H1 (cell line): ENCODE measurements around the gene SLC9A2.
A peak's percentile ranks its signal among the peaks of the same experiment; 100 is the strongest.

Experiments
- CHD2 ChIP-seq: IDR thresholded peaks from 2 replicates; pipeline ENCODE4 v1.6.1; 2012; ENCODE audit warnings: low read length, improper control_type of control experiment
- CTCF ChIP-seq, 3 experiments: IDR thresholded peaks; 1 replicate in 2 of 3; 2 replicates in 1 of 3; pipeline versions ENCODE4 v1.5.1 to v1.6.1; 2011; ENCODE audit warnings: low read length in 3 of 3, mild to moderate bottlenecking in 3 of 3, inconsistent platforms in 2 of 3, low read depth in 1 of 3, moderate library complexity in 1 of 3; ENCODE audit not compliant: insufficient read depth in 1 of 3; ENCODE audit errors: control extremely low read depth in 1 of 3
- MAX ChIP-seq: IDR thresholded peaks from 2 replicates; pipeline ENCODE4 v1.6.1; 2012; ENCODE audit warnings: inconsistent platforms
- SUZ12 ChIP-seq: fragments of 200-600 bp; sonication (generic); IDR thresholded peaks from 2 replicates; pipeline ENCODE4 v1.6.1; 2012; ENCODE audit warnings: mild to moderate bottlenecking, inconsistent platforms, low read length, moderate library complexity, mixed read lengths
- TBP ChIP-seq: IDR thresholded peaks from 2 replicates; pipeline ENCODE4 v1.6.1; 2011; ENCODE audit warnings: low read depth, low read length, improper control_type of control experiment
- YY1 ChIP-seq: IDR thresholded peaks from 2 replicates; pipeline ENCODE4 v1.6.1; 2011; ENCODE audit warnings: low read depth, mild to moderate bottlenecking, low read length

- TF ChIP-seq SUZ12, result no peak
- peak in 1 of 3 experiments; percentile 10; a peak in 1 of 4 replicates for TF ChIP-seq CTCF (IDR thresholded peaks at IDR 0.05; ENCODE audit: control extremely low read depth in 1 of 3, insufficient read depth in 1 of 3, low read depth in 1 of 3, low read length in 3 of 3)
- TF ChIP-seq MAX, result no peak
- no peak for TF ChIP-seq CHD2
- no peak for TF ChIP-seq TBP
- no peak for TF ChIP-seq YY1
Observed at GRCh38 chr2:102599486-102599885, 19.9 kb upstream of the SLC9A2 start.
